ENCODE data around the gene TNIK. TPM values are rescaled to one million over a fixed set of nuclear protein-coding genes. Genes with fewer than 3 reads are reported as not detected.

TNIK gene
- total RNA-seq, 4 donors from 2014 or later = 30.3 to 39.0 (median 36.8) TPM

DNA sequence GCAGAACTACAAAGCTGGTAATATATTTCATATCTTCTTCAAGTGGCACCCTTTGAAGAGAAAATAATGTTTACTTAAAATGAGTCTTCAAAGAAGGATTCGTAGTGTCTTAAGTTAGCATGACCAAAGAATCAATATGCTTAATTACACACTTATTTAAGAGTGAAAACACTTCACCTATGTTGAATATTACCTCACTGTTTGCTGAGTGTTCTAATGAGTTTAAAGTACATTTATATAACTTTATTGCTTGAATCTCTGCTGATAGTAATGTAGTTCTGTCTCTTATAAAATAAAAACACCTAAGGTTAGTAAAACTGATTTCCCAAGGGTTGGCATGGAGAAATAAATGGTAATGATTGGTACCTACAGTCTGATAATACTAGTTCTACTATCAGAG, 290.3 kb downstream of the TNIK start:
- Histone ChIP-seq H3K4me3 (no peak overlapping the region), H3K4me1 (no peaks in the 10 kb centered on the region), H3K9me3 (no peaks in the 10 kb centered on the region), H3K36me3 (peaks cover 0 to 30% (median 8%) of the 10 kb centered on the region in 4 donors), H3K27ac (replicated peaks in 1 of 4) (no peak overlapping the region), H3K27me3 (no peaks in the 10 kb centered on the region)
- 90% methylated on average over 1 of the region's 1 CpG for WGBS
- no peak for DNase-seq (ENCODE audit: extremely low spot score)
- intact Hi-C loops (cut with DNase I) = no loop called here
- no peak for TF ChIP-seq POLR2A (IDR thresholded peaks at IDR 0.05; ENCODE audit: low read depth)
- no peak for TF ChIP-seq POLR2AphosphoS5 (IDR thresholded peaks at IDR 0.05)
- no peak for TF ChIP-seq EP300 (IDR thresholded peaks at IDR 0.05)
- no peak for TF ChIP-seq CTCF (IDR thresholded peaks at IDR 0.05)

DNA sequence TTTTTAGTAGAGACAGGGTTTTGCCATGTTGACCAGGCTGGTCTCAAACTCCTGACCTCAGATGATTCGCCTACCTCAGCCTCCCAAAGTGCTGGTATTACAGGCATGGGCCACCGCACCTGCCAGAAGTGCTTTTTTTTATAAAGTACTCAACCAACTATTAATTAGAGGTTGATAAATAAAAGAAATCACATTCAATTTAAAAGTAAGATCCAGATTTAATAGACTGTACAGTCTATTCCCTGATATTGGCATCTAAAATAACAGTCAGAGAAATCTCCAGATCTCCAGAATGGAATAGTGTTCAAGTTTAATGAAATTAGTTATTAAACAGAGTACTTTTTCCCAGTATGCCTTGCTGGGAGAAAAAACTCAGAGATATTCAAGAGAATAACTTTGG, 290.8 kb downstream of the TNIK start:
- H3K36me3 ChIP-seq = peaks cover 0 to 34% (median 8%) of the 10 kb centered on the region in 4 donors

DNA sequence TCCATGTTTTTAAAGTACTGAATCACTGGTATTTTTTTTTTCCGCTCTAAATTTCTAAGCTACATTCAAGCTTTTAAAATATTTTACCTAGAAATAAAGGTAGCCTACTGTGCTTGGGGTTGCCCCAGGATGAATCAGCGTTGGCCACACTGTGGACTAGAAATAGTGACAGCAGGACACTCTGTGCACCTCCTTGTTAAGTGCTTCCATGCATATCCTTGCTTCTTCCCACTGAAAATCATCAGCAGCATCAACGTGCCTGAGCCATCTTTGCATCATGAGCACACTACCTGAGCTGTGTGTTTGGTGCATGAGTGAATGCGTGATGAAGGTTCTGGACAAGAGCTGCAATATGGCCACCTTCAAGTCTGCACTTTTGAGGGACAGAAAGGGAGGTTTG, 291.7 kb downstream of the TNIK start:
- H3K27me3 ChIP-seq = no peaks in the 10 kb centered on the region
- H3K4me3 ChIP-seq = no peak overlapping the region
- H3K4me1 ChIP-seq = no peaks in the 10 kb centered on the region
- intact Hi-C loops (cut with DNase I) = no loop called here
- peaks cover 0 to 42% (median 8%) of the 10 kb centered on the region in 4 donors for H3K36me3 ChIP-seq
- WGBS = 100% methylated on average over 4 of the region's 4 CpGs
- TF ChIP-seq EP300 (IDR thresholded peaks at IDR 0.05) = no peak
- TF ChIP-seq POLR2A (IDR thresholded peaks at IDR 0.05; ENCODE audit: low read depth) = no peak
- no peak for TF ChIP-seq CTCF (IDR thresholded peaks at IDR 0.05)
- TF ChIP-seq POLR2AphosphoS5 (IDR thresholded peaks at IDR 0.05) = no peak
- DNase-seq (ENCODE audit: extremely low spot score) = no peak
- no peak overlapping the region for H3K27ac ChIP-seq (replicated peaks in 1 of 4)
- no peaks in the 10 kb centered on the region for H3K9me3 ChIP-seq

More for the DNA sequence above, 290.8 kb downstream of the TNIK start:
- no peak overlapping the region for H3K4me3 ChIP-seq
- no peak for TF ChIP-seq EP300 (IDR thresholded peaks at IDR 0.05)
- TF ChIP-seq POLR2AphosphoS5 (IDR thresholded peaks at IDR 0.05) = no peak
- TF ChIP-seq POLR2A (IDR thresholded peaks at IDR 0.05; ENCODE audit: low read depth) = no peak
- no peak for TF ChIP-seq CTCF (IDR thresholded peaks at IDR 0.05)
- no peaks in the 10 kb centered on the region for H3K27me3 ChIP-seq
- intact Hi-C loops (cut with DNase I) = no loop called here
- no peak for DNase-seq (ENCODE audit: extremely low spot score)
- no peaks in the 10 kb centered on the region for H3K9me3 ChIP-seq
- 66% methylated on average over 2 of the region's 2 CpGs for WGBS
- H3K4me1 ChIP-seq = no peaks in the 10 kb centered on the region
- no peak overlapping the region for H3K27ac ChIP-seq (replicated peaks in 1 of 4)

DNA sequence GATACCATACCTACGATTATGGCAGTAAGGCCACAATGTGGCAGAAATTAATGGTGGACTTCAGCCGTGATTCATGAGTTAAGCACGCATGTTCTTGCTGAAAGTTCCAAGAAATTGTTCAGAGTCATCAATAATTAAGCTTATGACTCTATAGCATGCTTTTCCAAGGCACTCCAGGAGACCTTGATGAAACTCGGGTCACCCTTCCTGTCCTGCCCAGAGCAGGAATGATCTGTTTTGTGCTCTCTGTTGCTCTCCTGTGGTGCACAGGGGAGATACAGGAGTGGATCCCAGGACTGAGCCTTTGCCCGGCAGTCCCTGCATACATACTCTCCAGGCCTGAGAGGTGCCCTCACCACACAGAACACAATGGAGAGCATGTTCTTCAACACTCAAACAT, 292.1 kb downstream of the TNIK start:
- WGBS = 87% methylated on average over 5 of the region's 5 CpGs
- no peak overlapping the region for H3K4me3 ChIP-seq
- H3K4me1 ChIP-seq = no peaks in the 10 kb centered on the region
- TF ChIP-seq CTCF (IDR thresholded peaks at IDR 0.05) (peak in 1 of 3 experiments; percentile 9), POLR2A (IDR thresholded peaks at IDR 0.05; ENCODE audit: low read depth) (no peak)
- DNase-seq (ENCODE audit: extremely low spot score) = no peak
- H3K27me3 ChIP-seq = no peaks in the 10 kb centered on the region
- intact Hi-C loops (cut with DNase I) = no loop called here
- H3K9me3 ChIP-seq = peaks cover 0 to 3% (median 1%) of the 10 kb centered on the region in 4 donors
- peaks cover 0 to 45% (median 9%) of the 10 kb centered on the region in 4 donors for H3K36me3 ChIP-seq
- no peak overlapping the region for H3K27ac ChIP-seq (replicated peaks in 1 of 4)

GRCh38 chr3:171165983-171166382, 294.2 kb downstream of the TNIK start:
- Histone ChIP-seq H3K27me3 (no peaks in the 10 kb centered on the region), H3K36me3 (peaks cover 0 to 49% (median 13%) of the 10 kb centered on the region in 4 donors), H3K4me3 (no peak overlapping the region), H3K27ac (replicated peaks in 1 of 4) (no peak overlapping the region), H3K9me3 (peaks cover 0 to 10% (median 4%) of the 10 kb centered on the region in 4 donors), H3K4me1 (no peaks in the 10 kb centered on the region)
- intact Hi-C loops (cut with DNase I) = no loop called here
- WGBS = 100% methylated on average over 1 of the region's 1 CpG
- DNase-seq (ENCODE audit: extremely low spot score) = no peak
- TF ChIP-seq POLR2AphosphoS5 (IDR thresholded peaks at IDR 0.05) = no peak
- TF ChIP-seq EP300 (IDR thresholded peaks at IDR 0.05) = no peak
- TF ChIP-seq CTCF (IDR thresholded peaks at IDR 0.05) = no peak
- TF ChIP-seq POLR2A (IDR thresholded peaks at IDR 0.05; ENCODE audit: low read depth) = no peak

Data from esophagus muscularis mucosa (tissue), 4 donors.